GM18505 (cell line): ENCODE data around the gene CERS3.

Experiments
- ATAC-seq: cut with Tn5 transposase; IDR thresholded peaks from one replicate; pipeline ENCODE4 v1.9.1; 2021; ENCODE audit not compliant: unreplicated experiment
- POLR2A ChIP-seq: IDR thresholded peaks from 4 replicates; pipeline ENCODE4 v1.6.1; 2011; ENCODE audit warnings: borderline replicate concordance; ENCODE audit not compliant: insufficient read depth, insufficient read length; ENCODE audit errors: extremely low read depth

CERS3 gene

GRCh38 chr15:100528833-100529428 lies at the start of gene CERS3:
CERS3 (minus strand) TSS chr15:100528950; CDS start chr15:100501849, 27,101 bp downstream.
- no peak for ATAC-seq

GRCh38 chr15:100573526-100573925 lies 44.8 kb upstream of the CERS3 start:
- no peak for ATAC-seq
- TF ChIP-seq POLR2A, result no peak

More at GRCh38 chr15:100528833-100529428, at the start of gene CERS3:
- no peak for TF ChIP-seq POLR2A

DNA sequence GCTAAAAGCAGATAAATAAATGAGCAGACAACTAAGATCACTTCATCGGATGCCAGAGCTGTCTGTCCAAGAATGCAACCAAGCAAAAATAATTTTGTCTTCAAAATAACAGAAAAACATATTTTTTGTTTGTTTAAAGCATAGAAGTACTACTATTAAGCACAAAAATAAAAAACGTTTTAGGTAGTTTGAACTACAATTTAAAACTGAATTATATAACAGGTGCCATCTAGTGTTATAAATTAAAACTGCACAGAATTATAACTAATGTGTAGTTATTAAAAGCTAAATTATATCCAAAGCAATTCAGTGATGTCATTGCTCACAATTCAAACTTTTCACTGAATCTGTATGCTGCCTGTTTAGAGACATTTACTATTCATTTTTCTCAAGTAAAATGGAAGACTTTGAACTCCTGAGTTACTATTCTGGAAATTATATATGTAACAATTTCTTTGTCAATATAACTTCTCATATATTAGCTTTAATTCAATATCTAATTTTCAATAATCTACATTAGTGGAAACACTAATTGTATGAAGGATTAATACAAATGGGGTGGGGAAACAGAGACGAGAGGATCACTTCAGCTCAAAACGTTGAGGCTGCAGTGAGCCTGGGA lies 43.7 kb upstream of the CERS3 start:
- no peak for TF ChIP-seq POLR2A
- ATAC-seq, result no peak

GRCh38 chr15:100571592-100572167 lies 42.9 kb upstream of the CERS3 start:
- TF ChIP-seq POLR2A, result no peak
- ATAC-seq, result no peak

- no peak for TF ChIP-seq POLR2A
Measured at GRCh38 chr15:100570735-100571313, 42.1 kb upstream of the CERS3 start.

DNA sequence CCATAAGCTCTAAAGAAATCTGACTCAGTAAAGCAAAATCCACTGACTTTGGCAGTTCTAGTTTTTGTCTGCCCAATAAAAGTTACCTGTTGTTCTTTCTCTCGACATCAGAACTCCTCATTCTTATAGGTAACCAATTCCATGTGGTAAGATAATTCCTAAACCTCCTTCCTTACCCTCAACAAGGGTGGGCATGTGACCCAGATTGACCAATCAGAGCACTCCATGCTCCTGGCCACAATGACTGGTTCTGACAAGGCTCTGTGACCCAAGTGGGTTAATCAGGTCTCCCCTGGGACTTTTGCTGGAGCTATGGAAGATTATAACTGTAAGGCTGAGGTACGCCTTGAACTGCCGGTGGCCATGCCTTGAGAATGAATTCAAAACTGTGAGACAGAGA lies 41.5 kb upstream of the CERS3 start:
- no peak for TF ChIP-seq POLR2A
- ATAC-seq, result peak; percentile 10

More at GRCh38 chr15:100570735-100571313, 42.1 kb upstream of the CERS3 start:
- ATAC-seq, result peak; percentile 78

DNA sequence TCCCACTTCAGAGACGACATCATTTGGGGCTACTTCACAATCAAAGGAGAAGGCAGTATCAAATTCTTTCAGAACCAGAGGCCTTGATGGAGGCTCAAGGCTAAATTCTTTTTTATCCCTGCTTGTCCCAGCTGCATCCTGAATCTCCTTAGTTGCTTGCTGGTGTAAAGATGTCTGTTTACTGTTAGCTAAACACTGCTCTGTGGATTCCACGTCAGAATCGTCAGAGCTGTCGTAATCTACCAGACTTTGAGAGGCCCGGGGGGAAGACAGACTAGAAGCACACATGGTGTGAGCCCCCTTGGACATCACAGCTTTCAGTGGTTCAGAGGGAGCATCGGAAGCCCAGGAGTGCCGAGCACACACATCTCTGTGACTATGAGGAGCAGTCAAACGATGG lies 40.6 kb upstream of the CERS3 start:
- no peak for ATAC-seq
- TF ChIP-seq POLR2A, result no peak

GRCh38 chr15:100566850-100567628 lies 38.3 kb upstream of the CERS3 start:
- ATAC-seq, result no peak
- no peak for TF ChIP-seq POLR2A

- no peak for TF ChIP-seq POLR2A
- ATAC-seq, result no peak
Measured at GRCh38 chr15:100565591-100565990, 36.8 kb upstream of the CERS3 start.

GRCh38 chr15:100560323-100560722 lies 31.6 kb upstream of the CERS3 start:
- TF ChIP-seq POLR2A, result no peak
- ATAC-seq, result no peak

- ATAC-seq, result no peak
- TF ChIP-seq POLR2A, result no peak
Measured at GRCh38 chr15:100559330-100559729, 30.6 kb upstream of the CERS3 start.

- TF ChIP-seq POLR2A, result no peak
- no peak for ATAC-seq
Measured at GRCh38 chr15:100558771-100559254, 30.1 kb upstream of the CERS3 start.

DNA sequence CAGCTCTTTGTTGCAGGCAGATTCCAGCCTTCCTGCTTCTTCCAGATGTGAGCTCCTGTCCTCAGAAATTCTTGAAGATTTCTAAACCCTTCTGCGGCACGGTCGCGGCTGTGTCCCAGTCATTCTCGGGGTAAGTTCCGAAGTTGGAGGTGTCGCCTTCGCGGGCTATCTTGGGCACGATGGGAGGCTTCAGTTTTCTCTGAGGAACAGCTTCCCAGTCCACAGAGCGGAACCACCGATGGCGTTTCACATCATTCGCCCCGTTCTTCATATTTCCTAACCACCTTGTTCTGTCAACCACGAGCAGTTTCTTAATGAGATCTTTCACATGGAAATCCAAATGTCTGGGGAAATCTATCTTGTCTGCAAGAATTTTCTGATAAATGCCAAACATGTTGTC lies 24.7 kb upstream of the CERS3 start:
- ATAC-seq, result no peak
- TF ChIP-seq POLR2A, result no peak
